ENCODE data around the gene NUDT17.

NUDT17 gene

GRCh38 chr1:145849356-145850160 lies 4.1 kb downstream of the NUDT17 start:
- no peak for DNase-seq

- no peak for DNase-seq
Measured at GRCh38 chr1:145855426-145855948, 10.1 kb downstream of the NUDT17 start.

GRCh38 chr1:145857170-145857569 lies 11.7 kb downstream of the NUDT17 start:
- DNase-seq = no peak

- DNase-seq = no peak
Measured at GRCh38 chr1:145858238-145858900, 12.9 kb downstream of the NUDT17 start.

- peak; percentile 86 for DNase-seq
Measured at GRCh38 chr1:145858901-145859490, 13.6 kb downstream of the NUDT17 start, which contains the start of gene PIAS3. Gene PIAS3 (minus strand): TSS chr1:145859081. CDS start chr1:145858990, 91 bp downstream.

GRCh38 chr1:145859491-145860023 lies 14.1 kb downstream of the NUDT17 start:
- DNase-seq = peak; percentile 78

- no peak for DNase-seq
Measured at GRCh38 chr1:145863282-145864018, 18.0 kb downstream of the NUDT17 start.

- DNase-seq = no peak
Measured at GRCh38 chr1:145868232-145868631, 22.8 kb downstream of the NUDT17 start.

- DNase-seq = peak; percentile 32
Measured at GRCh38 chr1:145871994-145872924, 26.8 kb downstream of the NUDT17 start.

- no peak for DNase-seq
Measured at GRCh38 chr1:145874646-145875045, 29.2 kb downstream of the NUDT17 start.

- no peak for DNase-seq
Measured at GRCh38 chr1:145877923-145878486, 32.6 kb downstream of the NUDT17 start.

GRCh38 chr1:145878724-145879123 lies 33.3 kb downstream of the NUDT17 start:
- no peak for DNase-seq

GRCh38 chr1:145879775-145880174 lies 34.3 kb downstream of the NUDT17 start:
- no peak for DNase-seq

- no peak for DNase-seq
Measured at GRCh38 chr1:145884675-145885074, 39.2 kb downstream of the NUDT17 start.

GRCh38 chr1:145885738-145886287 lies 40.4 kb downstream of the NUDT17 start, which contains the start of gene ANKRD35:
Gene ANKRD35 (minus strand): TSS chr1:145885866. CDS start chr1:145885758, 108 bp downstream.
- peak; percentile 87 for DNase-seq

GRCh38 chr1:145886390-145886789 lies 41.0 kb downstream of the NUDT17 start:
- no peak for DNase-seq

- DNase-seq = no peak
Measured at GRCh38 chr1:145886816-145887215, 41.4 kb downstream of the NUDT17 start.

- DNase-seq = no peak
Measured at GRCh38 chr1:145887631-145888030, 42.2 kb downstream of the NUDT17 start.

GRCh38 chr1:145889722-145890121 lies 44.3 kb downstream of the NUDT17 start:
- DNase-seq = no peak

GRCh38 chr1:145891143-145891542 lies 45.7 kb downstream of the NUDT17 start:
- DNase-seq = no peak
